Activated CD4-positive, CD25-positive, alpha-beta regulatory T cell treated with anti-CD3 and anti-CD28 coated beads, Interleukin-2, amount 50 U/mL, for 16 hours (primary cell): ENCODE data around the gene KCNJ13.

ENCODE experiments used
- DNase-seq: peaks from one replicate; pipeline ENCODE4 v3.0.0-alpha.2; 2020; ENCODE audit warnings: low read depth, low spot score

KCNJ13 gene

DNA sequence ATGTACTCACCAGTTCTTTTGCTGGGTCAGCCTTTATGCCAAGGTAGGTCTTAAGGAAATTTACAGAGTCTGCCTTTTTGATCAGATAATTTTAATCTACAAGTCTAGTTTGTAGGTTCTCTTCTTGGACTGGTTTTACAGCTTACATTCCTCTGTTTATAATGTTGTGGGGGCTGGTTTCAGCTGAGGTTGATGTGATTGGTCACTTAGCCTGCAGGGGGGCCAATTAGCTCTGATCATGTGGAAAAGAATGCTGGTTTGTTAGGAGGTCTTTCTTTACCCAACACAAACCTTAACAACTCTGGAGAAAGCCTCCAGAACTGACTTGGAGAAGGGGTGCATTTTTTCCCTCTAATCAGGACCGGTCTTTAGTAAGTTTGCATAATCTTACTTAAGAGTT lies at the start of gene KCNJ13:
Gene KCNJ13 (minus strand): TSS at position 131 of the 400 bp plus-strand sequence. CDS start 5,203 bp downstream, outside the sequence.
- no peak for DNase-seq

DNA sequence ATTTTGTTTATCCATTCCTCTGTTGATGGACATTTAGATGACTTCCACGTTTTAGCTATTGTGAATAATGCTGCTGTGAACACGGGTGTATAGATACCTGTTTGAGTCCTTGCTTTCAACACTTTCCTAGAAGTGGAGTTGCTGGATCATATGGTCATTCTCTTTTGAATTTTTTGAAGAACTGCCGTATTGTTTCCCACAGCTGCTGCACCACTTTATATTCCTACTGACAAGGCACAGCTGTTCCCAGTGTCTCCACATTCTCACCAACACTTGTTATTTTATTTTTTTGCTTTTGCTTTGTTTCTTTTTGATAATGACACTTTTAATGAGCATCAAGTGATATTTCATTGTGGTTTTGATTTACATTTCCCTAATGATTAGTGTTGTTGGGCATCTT lies 41.4 kb upstream of the KCNJ13 start:
- no peak for DNase-seq

DNA sequence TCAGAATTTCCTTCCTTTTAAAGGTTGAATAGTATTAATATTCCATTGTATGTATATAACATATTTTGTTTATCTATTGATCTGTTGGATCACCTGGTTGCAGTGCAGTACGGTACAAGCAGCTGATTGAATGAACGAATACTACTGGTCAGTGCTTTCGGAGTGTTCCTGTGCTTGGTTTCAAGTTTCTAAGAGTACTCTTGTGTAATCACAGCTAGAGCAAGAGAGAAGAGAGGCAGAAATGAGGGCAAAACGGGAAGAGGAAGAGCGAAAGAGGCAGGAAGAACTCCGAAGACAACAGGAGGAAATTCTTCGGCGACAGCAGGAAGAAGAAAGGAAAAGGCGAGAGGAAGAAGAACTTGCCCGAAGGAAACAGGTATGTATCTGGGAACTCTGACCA lies 40.3 kb upstream of the KCNJ13 start:
- DNase-seq, result no peak

DNA sequence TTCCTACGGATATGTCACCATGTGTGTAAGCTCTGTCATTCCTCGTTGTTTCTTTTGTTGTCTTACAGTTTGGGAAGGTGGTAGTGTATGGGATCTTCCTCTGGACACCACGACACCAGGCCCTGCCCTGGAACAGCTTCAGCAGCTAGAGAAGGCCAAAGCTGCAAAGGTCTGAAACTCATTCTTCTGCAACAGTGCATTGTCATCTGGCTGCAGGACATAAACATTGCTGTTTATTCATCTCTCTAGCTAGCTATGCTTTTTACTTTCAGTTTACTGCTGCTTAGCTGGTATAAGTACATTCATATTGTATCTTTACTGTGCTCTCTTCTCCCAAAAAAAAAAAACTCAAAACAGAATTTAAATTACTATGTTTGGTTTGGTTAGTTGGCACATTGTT lies 39.2 kb upstream of the KCNJ13 start:
- DNase-seq, result no peak

DNA sequence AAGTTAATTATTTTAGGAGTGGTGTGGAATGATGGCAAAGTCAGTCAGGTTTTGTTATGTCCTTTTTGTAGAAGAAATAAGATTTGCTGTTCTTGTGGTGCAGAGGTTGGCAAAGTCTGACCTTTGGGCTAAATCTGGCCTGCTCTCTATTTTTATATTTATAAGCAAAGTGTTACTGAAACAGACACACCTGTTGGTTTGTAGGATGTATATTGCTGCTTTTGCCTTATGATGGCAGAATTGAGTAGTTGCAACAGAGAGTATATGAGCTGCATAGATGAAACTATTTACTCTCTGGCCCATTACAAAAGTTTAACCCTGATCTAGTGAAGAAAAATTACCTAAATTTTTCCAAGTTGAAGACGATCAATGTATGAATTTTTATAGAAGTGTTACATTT lies 34.1 kb upstream of the KCNJ13 start:
- no peak for DNase-seq

DNA sequence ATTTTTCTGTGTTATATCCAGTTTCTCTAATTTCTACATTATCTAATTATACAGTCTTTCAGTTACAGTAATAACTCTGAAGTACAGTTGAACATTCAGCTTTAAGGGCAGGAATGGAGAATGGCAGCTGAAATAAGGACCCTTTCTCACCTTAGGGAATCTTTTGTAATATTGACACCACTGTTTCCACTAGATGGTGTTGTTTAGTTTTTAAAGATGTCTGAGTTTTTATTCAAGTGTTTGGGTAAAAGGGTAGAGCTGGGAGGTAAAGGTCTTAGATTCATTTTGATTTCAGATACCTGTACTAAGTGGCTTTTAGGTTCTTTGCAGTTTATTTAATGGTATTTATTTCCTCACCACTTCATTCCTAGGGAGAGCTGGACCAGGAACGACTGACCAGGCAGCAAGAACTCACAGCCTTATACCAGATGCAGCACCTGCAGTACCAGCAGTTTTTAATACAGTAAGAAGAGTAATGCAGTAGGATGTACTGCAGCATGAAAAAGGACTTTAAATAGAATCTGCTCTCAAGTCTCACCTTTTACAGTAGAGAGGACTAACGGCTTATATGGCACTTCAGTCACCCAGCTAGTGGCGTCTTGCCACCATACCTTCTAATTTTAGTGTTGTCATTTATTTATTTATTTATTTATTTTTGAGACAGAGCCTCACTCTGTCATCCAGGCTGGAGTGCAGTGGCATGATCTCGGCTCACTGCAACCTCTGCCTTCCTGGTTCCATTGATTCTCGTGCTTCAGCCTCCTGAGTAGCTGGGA lies 33.2 kb upstream of the KCNJ13 start:
- DNase-seq, result no peak

DNA sequence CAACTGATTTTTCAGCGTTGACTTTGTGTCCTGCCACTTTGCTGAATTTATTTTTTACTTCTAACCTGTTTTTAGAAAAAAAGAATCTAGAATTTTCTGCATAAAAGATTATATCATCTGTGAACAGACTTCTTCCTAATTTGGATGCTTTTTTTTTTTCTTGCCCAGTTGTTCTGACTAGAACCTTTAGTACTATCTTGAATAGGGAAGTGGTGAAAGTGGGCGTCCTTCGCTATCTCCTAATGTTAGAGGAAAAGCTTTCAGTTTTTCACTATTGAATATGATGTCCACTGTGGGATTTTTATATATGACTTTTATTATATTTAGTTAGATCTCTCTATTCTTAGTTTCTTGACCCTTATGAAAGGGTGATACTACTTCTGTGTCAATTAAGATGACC lies 25.7 kb upstream of the KCNJ13 start:
- DNase-seq, result no peak

DNA sequence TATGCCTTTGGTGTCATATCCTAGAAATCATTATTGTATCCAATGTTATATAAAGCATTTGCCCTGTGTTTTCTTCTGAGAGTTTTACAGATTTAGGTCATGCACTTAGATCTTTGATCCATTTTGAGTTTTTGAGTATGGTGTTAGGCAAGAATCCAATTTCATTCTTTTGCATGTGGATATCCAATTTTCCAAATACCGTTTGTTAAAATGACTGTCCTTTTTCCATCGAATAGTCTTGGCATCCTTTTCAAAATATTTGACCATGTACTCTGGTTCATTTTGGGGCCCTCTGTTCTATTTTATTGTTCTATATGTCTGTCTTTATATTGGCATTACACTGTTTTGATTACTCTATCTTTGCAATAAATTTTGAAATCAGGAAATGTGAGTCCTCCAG lies 23.8 kb upstream of the KCNJ13 start:
- no peak for DNase-seq

DNA sequence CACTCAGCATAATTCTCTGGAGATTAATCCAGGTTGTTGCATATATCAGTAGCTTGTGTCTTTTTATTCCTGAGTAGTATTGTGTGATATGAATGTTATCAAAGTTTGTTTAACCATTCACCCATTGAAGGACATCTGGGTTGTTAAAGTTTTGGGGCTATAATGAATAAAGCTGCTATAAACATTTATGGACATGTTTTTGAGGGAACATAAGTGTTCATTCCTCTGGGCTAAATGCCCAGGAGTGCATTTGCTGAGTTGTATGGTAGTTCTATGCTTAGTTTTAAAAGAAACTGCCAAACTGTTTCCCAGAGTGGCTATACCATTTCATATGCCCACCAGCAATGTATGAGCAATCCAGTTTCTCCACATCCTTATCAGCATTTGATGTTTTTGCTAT lies 21.8 kb upstream of the KCNJ13 start:
- DNase-seq, result no peak

DNA sequence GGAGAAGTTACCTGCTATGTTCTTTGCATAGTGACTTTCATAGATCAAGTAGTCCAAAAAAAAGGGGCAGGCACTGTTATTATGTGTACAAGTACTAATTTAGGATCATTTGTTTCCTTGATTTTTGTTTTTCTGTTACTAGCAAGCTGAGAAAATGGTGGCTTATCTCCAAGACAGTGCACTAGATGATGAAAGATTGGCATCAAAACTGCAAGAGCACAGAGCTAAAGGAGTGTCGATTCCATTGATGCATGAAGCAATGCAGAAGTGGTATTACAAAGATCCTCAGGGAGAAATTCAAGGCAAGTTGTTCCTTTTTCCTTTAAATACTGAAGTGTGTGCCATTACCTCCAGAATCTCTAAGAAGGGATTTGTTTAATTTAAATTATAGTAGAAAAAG lies 19.6 kb upstream of the KCNJ13 start:
- no peak for DNase-seq

DNA sequence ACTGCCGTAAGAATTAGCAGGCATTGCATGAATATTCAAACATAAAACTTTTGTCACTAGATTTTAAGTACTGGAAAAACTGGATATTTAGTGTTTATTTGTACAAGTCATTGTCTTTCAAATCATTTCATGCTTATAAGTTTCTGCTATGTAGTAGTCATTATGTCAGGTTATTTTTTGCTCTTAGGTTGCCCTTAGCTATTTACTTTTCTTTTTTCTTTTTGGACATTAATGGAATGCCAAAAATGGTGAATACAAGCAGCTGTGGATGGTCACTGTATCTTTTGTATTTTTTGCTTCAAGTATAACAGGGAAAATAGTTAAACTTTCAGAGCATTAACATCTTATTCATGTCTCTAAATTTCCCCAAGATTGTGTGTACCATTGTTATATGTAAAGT lies 18.6 kb upstream of the KCNJ13 start:
- DNase-seq, result no peak

DNA sequence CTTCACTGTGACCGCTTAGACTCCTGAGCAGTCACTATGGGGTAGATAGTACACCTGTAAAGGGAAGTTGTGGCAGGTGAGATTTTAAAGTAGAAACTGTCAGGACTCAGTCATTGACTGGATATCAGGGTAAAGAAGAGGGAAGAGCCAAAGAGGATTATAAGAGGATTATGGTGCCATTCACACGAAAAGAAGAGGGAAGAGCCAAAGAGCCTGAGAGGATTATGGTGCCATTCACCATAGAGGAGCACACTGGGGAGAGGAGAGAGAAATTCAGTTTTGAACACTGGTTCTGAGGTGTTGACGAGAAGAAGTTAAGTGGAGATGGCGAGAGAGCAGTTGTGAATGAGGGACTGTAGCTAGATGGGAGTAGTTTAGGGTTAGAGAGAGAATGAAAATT lies 16.9 kb upstream of the KCNJ13 start:
- DNase-seq, result no peak

DNA sequence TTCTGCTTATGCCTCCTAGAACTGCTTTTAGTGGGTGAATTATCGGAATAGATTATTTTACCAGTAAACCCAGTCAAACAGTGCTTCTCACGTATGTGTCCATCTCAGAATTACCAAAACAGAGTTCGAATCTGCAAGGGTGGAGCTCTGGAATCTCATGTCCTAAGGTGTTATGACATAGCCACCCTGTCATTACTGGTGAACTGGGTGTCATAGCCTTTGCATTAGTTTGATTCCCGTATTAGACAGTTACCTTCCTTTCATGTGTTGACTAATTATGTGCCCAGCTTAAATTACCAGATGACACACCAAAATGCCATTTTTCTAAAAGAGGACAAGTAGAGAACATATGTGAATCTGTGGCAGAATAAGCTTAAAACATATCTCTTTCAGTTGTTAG lies 15.2 kb upstream of the KCNJ13 start:
- DNase-seq, result no peak

DNA sequence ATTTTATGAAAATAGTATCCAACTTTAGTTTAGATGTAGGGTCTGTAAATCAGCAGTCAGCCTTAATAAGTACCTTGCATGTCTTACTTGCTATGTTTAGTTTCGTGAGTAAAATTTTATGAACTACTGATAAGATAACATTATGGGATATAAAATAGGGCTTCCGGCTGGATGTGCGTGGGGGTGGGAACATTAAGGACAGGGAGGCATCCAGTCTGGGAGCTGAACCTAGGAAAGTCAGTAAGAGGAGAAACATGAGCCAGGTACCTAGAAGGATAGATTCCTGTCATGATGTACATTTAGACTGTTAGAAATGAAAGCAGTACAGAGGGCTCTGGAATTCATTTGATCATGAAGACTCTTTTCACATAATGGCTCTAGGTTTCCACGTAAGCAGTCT lies 12.7 kb upstream of the KCNJ13 start:
- DNase-seq, result no peak

DNA sequence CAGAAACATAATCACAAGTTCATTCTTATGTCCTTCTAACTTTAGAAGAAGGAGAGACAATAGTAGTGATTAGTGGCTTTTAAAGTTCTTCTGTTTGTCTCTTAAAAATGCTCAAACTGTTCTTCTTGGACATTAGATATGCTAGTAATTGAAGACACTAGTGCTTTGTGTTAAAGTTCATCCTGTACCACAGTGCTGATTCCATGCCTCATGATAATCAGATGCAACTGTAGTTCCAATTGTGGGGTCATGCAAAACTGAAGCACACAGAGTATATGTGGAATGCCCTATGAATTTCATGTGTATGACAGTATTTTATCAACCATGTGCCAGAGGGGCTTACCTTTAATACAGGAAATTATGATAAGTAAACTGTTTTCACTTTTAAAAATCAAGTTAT lies 11.4 kb upstream of the KCNJ13 start:
- no peak for DNase-seq

DNA sequence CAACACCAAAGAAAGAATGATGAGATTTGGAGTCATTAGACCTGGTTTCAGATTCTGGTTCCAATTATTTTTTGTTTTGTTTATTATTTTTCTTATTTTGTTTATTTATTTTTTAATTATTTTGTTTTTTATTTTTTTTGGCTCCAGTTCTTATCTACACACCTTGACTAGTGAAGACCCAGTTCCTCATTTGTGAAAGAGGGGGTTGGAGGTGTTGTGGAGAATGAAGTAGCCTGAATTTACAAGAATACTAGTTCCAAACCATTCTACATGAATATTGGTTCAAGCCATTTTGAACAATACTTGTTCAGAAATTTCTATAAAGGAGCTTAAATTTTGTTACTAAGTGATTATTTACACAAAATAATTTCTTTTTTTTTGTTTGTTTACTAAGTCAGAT lies 6.9 kb upstream of the KCNJ13 start:
- no peak for DNase-seq

DNA sequence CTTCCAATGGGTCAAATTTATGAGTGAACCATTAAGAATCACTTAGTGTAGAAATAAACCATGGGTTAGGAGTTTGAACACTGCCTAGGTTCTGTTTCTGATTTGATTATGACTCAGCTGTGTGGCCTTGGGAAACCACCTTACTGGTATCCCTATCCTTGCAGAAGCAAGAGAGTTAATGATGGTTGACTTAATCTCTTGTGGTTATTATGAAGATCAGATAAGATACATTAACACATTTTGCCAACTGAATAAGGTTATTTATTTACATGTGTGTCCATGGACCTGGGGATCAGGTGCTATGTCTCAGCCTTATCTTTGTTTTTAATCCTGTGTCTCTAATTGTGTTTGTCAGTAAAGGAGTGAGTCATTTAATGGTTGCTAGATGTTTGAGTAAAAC lies 5.4 kb upstream of the KCNJ13 start:
- no peak for DNase-seq

DNA sequence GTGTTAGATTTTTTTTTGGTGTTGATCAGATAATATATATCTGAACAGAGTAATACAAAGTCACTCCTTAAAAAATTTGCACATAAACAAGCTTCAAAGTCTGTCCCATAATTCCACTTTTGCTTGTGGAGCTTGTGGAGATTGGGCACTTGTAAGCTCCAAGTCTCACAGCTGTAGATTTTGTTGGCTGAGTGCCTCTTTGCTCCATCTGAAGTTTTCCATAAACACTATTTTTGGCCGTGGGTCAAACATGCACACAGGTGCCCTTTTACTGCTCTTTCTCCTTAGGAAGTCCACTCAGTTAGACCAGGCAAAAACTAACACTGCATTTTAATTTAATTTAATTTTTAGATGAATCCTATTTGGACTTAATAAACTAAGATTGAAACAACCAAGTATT lies 3.6 kb upstream of the KCNJ13 start:
- no peak for DNase-seq

DNA sequence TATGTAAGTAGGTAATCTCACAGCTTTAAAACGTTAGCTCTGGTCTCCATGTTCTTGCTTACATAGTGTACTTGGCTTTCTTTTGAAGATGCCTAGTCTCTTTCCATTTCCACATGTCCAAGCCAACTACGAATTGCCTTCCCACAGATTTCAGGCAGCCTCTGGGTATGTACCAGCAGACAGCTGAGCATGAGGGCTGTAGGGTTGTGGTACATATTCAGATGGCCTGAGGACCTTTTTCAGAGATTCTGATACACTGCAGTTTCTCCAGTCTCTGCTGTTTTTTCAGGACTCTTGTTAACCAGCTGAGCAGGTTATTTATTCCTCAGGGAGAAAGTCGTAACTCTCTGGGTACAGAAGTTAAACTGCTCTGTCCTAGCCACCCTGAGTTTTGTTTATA lies 3.1 kb upstream of the KCNJ13 start:
- no peak for DNase-seq

DNA sequence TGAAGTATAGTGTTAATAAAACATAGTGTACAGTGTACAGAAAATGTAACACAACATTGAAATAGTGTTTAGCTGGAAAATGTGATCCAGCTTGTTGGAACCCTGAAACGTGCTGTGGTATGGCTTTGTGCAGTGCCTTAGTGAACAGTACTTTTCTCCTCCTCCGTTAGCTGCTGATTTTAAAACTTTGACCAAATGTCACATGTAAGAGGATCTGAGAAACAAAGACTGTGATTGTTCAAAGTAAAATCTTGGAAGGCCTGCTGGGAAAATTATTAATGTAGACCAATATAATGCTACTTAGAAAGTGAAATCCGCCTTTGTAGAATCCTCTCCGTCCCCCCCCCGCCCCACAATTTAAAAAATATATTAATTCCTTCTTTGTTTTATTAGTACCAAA lies 911 bp upstream of the KCNJ13 start:
- DNase-seq, result no peak

DNA sequence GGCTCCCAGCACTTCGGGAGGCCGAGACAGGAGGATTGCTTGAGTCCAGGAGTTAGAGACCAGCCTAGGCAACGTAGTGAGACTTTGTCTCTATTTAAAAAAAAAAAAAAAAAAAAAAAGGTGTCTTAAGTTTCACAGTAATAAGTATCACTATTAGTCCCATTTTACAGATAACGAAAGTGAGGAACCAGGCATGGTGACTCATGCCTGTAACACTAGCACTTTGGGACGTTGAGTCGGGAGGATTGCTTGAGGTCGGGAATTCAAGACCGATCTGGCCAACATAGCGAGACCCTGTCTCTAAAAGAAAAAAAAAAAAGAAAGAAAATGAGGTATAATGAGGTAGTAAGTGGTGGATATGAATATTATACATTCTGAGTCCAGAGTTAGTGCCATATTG lies 2.5 kb downstream of the KCNJ13 start:
- DNase-seq, result no peak

DNA sequence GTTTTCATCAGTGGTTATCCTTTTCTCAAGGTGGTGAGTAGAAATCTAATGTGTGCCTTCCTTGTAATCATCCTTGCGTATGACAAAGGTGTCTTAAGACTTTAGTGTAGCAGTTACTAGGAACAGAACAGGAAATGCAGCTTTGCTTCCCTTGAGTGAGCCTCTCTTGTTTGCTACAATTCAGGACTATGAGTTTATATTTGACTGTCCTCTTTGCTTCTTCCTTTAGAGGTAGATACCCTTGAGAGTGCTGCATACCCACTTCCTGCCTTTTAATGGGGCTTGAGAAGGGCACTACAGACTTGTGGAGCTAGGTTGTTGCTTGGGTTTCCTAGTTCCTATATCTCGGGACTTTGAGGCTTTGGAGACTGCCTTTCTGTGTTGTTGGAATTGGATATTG lies 3.8 kb downstream of the KCNJ13 start:
- no peak for DNase-seq

DNA sequence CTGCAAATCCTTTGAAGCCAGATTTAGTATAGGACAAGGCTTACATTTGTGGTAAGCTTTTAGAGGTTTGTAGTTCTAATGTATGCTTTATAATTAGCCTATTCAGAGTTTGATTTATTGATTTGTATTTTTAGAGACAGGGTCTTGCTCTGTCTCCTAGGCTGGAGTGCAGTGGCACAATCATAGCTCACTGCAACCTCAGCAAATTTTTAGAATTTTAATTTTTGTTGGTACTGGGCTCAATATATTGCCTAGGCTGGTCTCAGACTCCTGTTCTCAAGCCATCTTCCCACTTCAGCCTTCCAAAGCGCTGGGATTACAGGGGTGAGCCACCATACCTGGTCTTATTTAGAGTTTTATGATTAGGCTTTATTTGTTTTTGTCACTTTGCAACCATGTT lies 4.5 kb downstream of the KCNJ13 start:
- no peak for DNase-seq

DNA sequence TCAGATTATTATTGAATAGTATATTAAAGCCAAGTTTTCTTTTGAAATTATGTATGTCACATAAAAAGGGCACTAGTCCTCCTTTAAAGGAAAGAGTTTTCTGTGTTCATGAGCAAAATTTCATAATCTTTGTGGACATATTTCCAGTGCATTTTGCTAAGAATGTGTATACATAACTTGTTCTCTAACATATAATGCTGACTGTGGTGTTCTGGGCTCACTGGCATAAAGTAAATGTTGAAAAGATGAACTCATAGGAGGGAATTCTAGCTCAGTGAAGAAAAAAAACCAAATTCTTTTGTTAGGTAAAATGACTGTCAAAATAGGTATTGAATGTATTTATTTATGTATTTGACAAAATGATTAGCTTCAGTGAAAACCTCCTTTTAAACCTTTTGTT lies 6.2 kb downstream of the KCNJ13 start:
- no peak for DNase-seq
